DMS153 treated with DMSO at 0.1 percent for 48 hours (cell line): Measurements from ENCODE around the gene KIF1B.
A peak's percentile ranks its signal among the peaks of the same experiment; 100 is the strongest.
"Not testable (repeated sequence)": the region's sequence is repeated elsewhere in the genome, so short reads cannot be mapped to it uniquely, and the experiment has no call there.

Source experiments
- DNase-seq: peaks from one replicate; lab custom pipeline; 2025; ENCODE audit not compliant: unreplicated experiment; lab: John Stamatoyannopoulos, UW

KIF1B gene

GRCh38 chr1:10380594-10381275 lies 170.4 kb downstream of the KIF1B start:
- no peak for DNase-seq

- no peak for DNase-seq
These were observed 173.3 kb downstream of the KIF1B start for GRCh38 chr1:10383630-10384029.

- no peak for DNase-seq
These were observed 173.8 kb downstream of the KIF1B start for GRCh38 chr1:10384219-10384618.

- no peak for DNase-seq
These were observed 176.6 kb downstream of the KIF1B start for GRCh38 chr1:10386761-10387676.

- DNase-seq, result peak; percentile 16
These were observed 177.5 kb downstream of the KIF1B start for GRCh38 chr1:10387677-10388386.

GRCh38 chr1:10388387-10388715 lies 178.0 kb downstream of the KIF1B start:
- DNase-seq, result no peak

- no peak for DNase-seq
These were observed 179.1 kb downstream of the KIF1B start for GRCh38 chr1:10389271-10389973.

GRCh38 chr1:10396870-10397269 lies 186.5 kb downstream of the KIF1B start:
- no peak for DNase-seq

- no peak for DNase-seq
These were observed 187.9 kb downstream of the KIF1B start for GRCh38 chr1:10398278-10398733.

GRCh38 chr1:10398734-10399443 lies 188.5 kb downstream of the KIF1B start, which contains the start of gene PGD:
PGD (plus strand) TSS chr1:10399064; CDS start chr1:10399118, 54 bp downstream.
- DNase-seq, result peak; percentile 99

- peak; percentile 58 for DNase-seq
These were observed 189.1 kb downstream of the KIF1B start for GRCh38 chr1:10399444-10399941.

- no peak for DNase-seq
These were observed 189.6 kb downstream of the KIF1B start for GRCh38 chr1:10400013-10400412.

GRCh38 chr1:10401281-10401680 lies 190.9 kb downstream of the KIF1B start:
- no peak for DNase-seq

- no peak for DNase-seq
These were observed 192.4 kb downstream of the KIF1B start for GRCh38 chr1:10402729-10403274.

GRCh38 chr1:10407201-10407600 lies 196.8 kb downstream of the KIF1B start:
- DNase-seq, result no peak

GRCh38 chr1:10415211-10415930 lies 205.0 kb downstream of the KIF1B start:
- no peak for DNase-seq

- not testable (repeated sequence) for DNase-seq
These were observed 205.6 kb downstream of the KIF1B start for GRCh38 chr1:10415967-10416366.

GRCh38 chr1:10418741-10419140 lies 208.4 kb downstream of the KIF1B start:
- DNase-seq, result not testable (repeated sequence)

GRCh38 chr1:10419351-10419750 lies 209.0 kb downstream of the KIF1B start:
- no peak for DNase-seq
